Left renal cortex interstitium (tissue), 4 donors: Measurements from ENCODE around the gene MAP3K9. TPM values are rescaled to one million over a fixed set of nuclear protein-coding genes. Genes with fewer than 3 reads are reported as not detected.
"Not testable (repeated sequence)": the region's sequence is repeated elsewhere in the genome, so short reads cannot be mapped to it uniquely, and the experiment has no call there.

ENCODE experiments used
- DNase-seq, 4 donors: peaks; one replicate each; pipeline ENCODE4 v3.0.0-alpha.2; 2013; ENCODE audit warnings: low read depth in 4 of 4, low spot score in 2 of 4, missing footprints in 1 of 4
- polyA plus RNA-seq, 4 donors: library from polyadenylated mRNA; unstranded; fragments of 120-200 nt; gene quantifications; one replicate each; pipeline ENCODE4 v1.2.1, GENCODE V29; 2013; ENCODE audit not compliant: insufficient read length in 4 of 4

Gene MAP3K9
- polyA plus RNA-seq, 4 donors = 3.3 to 5.4 (median 4.2) TPM

DNA sequence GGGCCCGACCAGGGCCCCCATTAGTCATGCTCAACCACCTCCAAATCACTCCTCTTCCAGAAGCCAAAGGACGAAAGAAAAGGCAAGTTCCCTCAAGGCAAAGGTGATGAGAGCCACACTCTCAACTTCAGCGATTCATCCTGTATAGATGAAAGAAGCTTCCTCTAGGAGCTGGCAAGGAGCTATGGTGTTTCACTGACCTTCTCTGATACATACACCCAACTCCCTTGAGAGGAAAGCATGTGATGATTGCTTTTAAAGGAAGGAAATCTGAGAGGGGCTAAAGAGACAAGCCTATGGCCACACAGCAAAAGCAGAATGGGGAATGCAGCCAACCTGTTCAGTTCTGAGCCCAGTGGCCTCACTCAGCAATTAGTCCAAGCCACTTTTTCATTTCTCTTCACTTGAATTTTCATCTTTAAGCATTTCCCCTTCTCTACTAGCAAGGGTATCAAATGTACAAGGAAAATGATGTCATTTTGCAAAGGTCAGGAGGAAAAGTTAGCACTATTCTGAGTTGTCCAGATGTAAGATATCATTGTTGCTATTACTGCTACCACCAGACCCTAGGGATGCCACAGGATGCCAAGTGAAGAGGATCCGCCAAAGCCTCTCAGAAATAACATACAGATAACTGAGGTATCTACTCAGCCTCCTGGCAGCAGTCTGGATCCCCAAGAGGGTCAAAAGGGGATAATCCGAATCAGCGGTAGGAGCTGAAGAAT, 82.5 kb downstream of the MAP3K9 start:
- DNase-seq = no peak

DNA sequence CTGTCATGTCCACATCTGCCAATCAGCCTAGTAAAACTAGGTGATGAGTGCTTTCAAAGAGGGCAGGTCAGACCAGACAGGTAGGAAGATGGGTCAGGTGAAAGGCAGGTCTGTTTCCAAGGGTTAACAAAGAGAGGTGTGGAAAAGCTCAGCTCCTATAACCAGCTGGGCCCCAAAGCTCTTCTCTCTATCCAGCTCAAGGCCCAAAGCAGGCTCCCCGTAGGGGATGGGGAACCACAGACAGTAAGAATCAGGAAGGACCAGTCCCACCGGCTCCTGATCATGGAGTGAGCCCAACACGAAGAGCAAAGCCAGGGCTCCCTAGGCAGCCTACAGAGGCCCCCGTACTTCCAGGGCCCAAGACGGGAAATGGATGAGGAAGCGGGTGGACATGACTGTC, 84.4 kb downstream of the MAP3K9 start:
- no peak for DNase-seq

DNA sequence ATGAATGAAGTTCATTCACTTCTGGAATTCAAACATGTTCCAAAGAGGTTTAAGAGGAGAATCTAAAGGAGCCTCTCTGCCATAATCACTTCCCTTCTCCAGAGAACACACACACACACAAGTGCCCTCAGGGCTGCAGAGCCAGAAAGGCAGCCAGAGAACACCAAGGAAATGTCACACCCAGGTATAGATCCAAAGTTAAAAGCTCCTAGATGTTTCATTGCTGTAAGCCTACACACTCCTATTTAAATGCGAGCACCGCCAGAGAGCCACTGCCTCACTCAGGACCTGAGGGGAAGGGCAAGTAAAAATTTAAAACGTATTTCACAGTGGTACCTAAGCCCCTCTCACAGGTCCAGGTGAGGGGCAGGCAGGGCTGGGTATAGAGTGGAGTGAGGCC, 85.2 kb downstream of the MAP3K9 start:
- DNase-seq = no peak

DNA sequence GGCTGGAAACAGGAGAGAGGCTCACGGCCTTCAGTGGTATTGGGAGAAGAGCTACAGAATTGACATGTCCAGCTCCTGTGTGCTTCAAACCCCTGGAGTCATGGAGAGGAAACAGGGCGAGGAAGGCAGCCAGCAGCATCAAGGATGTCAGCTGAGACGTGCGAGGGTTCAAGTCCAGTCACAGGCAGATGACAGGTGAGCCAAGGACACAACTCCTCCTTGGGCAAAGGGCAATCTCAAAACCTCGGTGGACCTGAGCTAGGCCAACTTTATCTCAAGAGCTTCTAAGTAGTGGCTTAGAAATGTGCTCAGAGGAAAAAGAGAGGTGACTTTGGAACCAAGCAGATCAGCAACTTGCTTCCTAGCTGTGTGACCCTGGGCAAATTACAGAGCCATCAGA, 86.0 kb downstream of the MAP3K9 start:
- DNase-seq = no peak

DNA sequence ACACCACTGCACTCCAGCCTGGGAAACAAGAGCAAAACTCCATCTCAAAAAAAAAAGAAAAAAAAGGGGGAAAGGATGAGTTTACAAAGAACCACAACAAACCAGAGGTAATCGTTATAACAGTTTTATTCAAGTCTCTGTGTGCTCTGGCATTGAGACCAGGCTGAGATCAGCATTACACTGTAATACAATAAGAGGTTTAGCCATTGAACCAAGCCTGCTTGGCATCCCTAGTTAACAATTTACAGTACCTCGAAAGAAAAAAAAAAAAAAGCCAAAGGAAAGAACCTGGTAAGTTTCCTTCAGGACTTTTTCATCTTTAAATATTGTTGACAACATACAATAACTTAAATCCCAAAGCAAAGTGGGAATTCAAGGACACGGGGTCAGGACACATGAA, 86.9 kb downstream of the MAP3K9 start:
- no peak for DNase-seq

DNA sequence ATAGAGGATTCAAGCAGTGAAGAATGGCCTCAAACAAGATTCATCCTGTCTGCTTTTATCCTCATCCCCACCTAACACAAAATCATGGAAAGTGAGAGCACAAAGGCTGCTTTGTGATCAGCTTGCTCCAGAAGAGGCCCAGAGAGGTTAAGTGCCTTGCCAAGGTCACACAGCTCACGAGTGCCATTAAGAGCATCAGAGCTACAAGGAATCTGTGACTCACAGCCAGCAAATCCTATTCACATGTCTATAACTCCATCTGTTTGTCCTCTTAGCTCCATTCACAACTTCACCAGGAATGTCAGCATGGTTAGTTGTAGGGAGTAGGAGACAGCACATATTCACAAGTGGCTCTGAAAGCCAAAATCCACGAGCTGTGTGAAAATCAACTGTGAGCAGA, 87.8 kb downstream of the MAP3K9 start:
- no peak for DNase-seq

DNA sequence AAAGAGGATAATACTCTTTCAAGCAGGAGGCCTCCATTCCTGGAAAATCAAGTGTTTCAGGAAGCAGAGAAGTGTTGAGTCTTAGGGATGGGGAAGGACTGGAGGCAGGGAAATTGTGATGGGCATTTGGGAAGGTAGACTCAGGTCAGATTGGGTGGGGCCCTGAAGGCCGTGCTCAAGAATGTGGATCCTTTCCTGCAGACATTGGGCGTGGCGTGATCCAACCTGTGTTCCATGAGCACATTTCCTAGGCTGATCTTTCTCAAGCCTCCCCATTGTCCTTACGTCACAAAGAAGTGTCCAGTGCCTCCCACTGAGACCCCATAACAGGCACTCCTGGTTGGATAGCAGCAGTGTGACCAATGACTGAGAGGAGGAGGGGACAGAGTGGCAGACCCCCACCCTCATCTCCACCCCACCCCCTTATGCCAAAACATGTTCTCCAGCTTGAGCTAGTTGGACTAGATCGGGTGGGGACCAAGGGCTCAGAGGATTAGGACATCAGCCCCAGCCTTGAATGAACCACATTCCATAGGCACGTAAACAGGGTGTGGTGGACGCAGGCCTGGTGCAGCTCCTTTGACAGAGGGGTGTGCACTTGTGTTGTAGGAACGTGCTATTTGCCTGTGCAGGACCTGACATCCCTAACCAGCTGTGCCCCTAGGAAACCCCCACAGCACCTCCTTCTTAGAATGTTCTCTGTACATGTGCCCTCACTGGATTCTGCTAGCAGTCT, 90.8 kb downstream of the MAP3K9 start:
- no peak for DNase-seq

DNA sequence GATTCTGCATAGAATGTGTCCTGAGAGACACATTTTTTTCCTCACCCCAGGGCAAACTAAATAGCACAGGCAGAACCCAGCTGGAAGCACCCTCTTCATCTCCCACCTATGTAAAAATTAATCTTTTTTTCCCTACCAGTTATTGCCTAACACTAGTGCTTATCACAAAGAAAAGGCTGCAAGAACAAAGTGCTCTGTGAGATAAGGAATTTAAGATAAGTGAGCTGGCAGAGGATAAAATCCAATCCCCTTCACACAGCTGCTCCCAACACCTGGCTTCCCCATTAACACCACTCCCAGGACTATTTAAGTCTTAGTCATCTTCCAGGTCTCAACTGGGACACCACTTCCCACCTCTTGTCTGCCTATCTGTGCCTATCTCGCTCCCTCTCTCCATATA, 92.4 kb downstream of the MAP3K9 start:
- no peak for DNase-seq

DNA sequence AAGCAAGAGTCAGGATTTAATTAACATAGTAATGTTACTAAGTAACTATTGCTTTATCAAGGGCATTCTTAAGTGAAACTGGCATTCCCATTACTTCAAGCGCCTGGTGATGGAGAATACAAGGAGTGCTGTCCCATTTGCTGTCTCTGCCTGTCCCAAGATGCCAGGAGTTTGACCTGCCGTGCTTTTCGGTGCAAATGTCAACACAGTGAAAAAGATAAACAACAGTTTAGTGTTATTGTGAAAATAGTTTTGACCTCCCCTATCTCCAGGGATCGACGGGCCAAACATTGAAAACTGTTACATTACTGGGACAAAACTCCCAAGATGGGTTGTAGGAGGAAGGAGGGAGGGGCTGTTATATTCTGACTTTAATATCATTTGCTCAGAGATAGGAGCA, 92.8 kb downstream of the MAP3K9 start:
- no peak for DNase-seq

DNA sequence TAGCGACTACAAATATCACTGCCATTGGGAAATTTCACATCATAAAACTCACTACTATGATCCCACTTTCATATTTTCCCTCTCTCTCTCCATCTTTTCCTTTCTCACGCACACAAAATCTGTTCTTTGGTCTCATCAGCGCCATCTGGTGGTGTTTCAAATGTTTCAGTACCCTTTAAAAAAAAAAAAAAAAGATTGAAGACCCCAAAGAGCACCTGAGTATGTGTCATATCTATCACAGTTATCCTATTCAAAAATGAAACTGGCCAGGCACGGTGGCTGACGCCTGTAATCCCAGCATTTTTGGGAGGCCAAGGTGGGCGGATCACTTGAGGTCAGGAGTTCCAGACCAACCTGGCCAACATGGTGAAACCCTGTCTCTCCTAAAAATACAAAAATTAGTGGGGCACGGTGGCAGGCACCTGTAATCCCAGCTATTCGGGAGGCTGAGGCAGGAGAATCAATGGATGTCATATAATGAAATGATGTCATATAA, 95.2 kb downstream of the MAP3K9 start:
- DNase-seq = peak; percentile 29 to 60 (median 43)

DNA sequence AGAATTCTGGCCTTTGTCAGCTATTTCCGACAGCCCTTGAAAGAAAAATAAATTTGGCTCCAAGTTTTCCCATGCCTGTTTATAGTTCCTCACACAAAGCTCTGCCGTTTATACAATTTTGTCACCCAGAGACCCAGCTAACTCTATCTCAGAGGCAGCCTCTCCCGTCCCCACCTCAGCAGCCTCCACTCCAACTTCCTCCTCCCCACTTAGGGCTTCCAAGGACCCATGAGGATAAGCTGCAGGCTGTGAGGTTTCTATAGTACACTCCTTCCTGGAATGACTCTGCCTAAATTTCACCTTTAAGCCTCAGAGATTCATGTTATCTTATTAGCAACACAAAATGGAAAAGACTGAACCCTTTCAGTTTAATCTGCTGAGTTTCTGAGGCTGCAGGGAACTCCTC, 95.8 kb downstream of the MAP3K9 start:
- DNase-seq = peak in 2 of 4 donors; percentile 11 to 29

DNA sequence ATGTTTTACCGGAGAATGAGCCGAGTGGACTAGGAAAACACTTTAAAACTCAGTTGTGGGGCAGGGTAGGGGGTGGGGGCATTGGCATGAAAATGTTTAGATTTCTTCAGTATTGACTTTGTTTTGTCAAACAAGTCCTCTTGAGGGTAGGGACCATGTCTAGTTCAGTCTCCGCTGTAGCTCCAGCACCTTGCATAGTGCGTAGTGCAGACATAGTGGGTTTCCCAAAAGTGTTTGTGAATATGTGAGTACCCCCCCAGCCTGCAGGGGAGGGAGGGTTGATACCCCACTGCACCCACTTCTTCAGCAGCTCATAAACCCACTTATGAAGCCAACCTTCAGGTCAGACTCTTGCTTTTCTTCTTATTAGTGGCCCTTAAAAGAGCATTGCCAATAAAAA, 96.2 kb downstream of the MAP3K9 start:
- no peak for DNase-seq

DNA sequence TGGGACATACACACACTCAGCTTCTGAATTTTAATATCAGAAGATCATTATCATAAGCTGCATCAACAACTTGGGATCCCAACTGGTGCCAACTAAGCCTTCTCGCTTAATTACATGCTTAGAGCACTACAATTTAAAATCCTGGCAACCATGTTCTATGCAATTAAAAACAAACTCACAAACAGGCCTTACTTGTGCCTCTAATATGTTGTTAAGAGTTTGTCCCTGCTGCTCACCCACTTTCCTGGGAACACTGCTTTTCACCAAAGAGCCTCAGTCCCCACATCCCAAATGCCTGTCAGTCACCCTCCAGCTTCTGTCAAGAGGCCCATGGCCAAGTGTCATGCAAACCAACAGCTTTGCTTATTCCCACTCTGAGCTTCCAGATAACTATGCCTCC, 97.9 kb downstream of the MAP3K9 start:
- DNase-seq = no peak

DNA sequence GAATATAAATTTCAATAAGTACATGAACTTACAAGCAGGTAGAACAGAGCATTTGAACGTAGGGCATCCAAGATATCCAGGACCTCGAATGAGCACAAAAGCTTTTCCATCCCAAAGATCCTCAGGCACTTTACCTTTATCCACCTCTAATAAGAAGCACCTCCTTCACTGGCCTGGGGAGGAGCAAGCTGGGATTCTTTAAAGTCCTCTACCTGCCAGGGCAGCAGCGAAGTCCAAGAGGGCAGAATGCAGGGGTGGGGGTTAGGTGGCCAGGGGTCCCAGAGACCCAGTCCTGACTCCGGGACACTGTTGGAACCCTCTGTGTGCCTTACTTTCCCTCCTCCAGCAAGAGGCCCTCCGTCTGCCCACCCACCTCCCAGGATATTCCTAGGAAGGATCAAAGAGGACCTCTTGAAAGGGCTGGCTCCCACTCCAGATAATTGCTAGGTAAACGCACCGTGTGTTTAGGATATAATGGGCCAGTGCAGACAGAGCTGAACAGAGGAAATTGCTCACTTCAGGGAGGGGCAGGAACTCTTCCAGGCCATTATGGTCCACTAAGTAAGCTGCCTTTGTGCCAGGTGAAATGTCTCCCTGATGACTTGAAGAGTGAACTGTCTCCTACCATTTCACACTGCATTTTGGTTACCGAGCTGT, 99.5 kb downstream of the MAP3K9 start:
- no peak for DNase-seq

DNA sequence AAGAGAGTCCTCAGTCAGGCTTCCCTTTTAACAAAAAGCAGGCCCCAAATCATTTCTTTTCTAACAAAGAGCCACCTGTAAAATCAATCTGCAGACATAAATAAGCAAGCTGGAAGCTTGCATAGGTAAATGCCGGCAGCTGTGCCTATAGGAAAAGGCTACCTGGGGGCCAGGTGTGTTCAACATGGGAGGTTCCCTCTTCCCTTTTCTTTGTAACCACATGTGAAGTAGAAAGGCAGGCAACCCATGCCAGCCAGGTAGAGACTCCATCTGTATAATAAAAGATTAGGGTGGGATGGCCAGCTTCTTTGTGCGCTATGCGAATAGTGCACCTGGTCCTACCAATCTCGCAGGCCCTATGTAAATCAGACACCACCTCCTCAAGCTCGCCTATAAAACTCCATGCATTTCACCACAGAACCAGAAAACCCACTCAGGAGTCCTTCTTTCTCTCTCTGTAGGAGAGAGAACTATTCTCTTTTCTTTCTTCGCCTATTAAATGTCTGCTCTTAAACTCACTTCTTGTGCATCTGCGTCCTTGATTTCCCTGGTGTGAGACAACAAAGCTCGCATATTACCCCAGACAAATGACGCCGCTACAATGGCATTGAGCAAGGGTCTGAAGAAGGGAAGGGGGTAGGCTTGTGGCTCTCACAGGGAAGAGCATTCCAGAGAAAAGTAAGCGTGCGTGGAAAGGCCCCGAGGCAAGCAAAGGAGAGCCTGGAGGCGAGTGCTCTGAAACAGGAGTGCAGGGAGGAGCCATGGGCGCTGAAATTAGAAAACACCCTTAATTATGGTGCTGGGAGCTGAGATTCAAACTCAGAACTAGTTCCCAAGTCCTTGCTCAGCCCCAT, 100.4 kb downstream of the MAP3K9 start:
- DNase-seq = no peak

DNA sequence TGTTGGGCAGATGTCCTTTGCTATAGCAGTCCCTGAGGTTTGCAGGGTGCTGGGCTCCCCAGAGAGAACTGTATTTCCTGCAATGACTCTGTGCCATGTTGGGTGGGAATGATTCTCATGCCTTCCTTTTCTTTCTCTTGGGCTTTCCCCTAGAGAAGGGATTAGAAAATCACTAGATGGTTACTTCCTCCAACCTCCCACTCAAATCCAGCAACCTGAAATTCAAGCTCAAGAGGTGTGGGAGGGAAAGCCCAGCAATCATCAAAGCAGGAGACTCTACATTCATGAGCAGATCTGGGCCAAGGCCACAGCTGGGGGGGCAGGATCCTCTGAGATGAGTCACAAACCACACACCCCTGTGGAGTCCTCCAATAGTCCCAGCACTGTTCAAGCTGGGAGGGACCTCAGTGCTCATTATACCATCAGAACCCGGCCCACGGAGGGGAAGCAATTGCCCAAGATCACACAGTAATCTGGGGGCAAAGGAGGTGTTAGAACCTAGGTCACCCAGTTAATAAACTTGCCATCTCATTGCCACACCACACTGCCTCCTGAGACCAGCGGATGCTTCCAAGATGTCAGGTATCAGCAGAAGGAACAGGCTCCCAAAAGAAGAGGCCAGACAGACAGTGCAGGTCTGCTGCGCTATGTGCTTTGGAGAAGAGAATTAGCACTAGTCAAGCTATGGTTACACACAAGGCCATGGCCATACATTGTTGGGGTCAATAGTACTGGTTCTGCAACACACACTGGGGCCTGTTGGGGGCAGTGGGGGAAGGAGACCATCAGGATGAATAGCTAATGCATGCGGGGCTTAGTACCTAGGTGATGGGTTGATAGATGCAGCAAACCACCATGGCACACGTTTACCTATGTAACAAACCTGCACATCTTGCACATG, 101.9 kb downstream of the MAP3K9 start:
- DNase-seq = no peak

DNA sequence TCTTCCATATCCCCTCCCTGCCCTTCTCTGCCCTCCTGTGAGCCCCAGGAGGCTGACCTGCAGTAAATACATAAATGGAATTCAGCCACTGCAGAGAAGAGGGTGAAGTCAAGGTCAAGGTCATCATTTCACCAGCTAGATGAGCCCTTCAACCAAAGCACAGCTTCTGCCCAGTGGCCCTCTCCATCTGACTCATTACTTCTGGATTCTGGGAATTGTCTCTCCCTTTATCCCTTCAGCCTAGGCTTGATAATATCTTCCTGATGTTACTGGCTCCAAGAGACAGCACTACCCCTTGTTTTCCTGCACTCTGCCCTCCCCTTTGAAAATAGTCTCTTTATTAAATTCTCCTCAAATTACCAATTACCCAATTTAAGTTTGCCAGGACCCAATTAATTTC, 103.1 kb downstream of the MAP3K9 start:
- no peak for DNase-seq

DNA sequence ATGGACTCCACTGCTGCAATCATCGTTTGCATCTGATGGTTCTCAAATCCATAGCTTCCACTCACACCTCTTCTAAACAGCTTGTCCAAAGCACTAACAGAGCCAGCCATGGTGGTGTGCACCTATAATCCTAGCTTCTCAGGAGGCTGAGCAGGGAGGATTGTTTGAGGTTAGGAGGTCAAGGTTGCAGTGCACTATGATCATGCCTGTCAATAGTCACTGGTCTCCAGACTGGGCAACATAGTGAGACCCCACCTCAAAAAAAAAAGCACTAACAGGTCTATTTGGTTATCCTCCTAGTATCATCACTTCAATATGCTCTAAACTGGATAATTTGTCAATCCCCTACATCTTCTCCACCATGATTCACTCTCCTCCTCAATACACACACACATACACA, 104.4 kb downstream of the MAP3K9 start:
- no peak for DNase-seq

DNA sequence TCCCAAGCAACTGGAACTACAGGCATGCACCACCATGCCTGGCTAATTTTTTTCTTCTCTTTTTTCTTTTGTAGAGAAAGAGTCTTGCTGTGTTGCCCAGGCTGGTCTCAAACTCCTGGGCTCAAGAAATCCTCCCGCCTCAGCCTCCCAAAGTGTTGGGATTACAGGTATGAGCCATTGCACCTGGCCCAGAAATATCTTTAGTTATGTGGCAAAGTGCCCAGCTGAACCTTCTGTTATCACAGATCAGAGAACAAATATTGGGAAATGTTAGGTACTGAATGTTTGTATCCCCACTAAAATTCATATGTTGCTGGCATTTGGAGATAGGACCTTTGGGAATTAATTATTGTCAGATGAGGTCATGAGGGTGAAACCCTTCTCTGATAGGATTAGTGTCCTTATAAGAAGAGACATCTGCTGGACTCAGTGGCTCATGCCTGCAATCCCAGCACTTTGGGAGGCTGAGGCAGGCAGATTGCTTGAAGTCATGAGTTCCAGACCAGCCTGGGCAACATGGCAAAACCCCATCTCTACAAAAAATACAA, 105.6 kb downstream of the MAP3K9 start:
- not testable (repeated sequence) for DNase-seq
